Astrocyte of the cerebellum (primary cell): ENCODE measurements around the gene USP25.

Experiments
- DNase-seq: peaks from one replicate; pipeline ENCODE4 v3.0.0-alpha.2; 2011; ENCODE audit warnings: low read depth
- H3K4me3 ChIP-seq: 2 replicates; pipeline ENCODE4 v1.5.1; 2011; ENCODE audit warnings: mild to moderate bottlenecking, low read depth, low read length, moderate library complexity
- in situ Hi-C: cut with HindIII; loops from 2 replicates; pipeline ENCODE4 v1.10.0; 2017; ENCODE audit warnings: low sequenced_read_pairs
- TF ChIP-seq, protein P1 (sequence below): IDR thresholded peaks from 2 replicates; pipeline ENCODE4 v1.5.1; 2012; ENCODE audit warnings: low read length, low read depth, moderate library complexity, mild to moderate bottlenecking; ENCODE audit errors: missing control alignments

Gene USP25

GRCh38 chr21:15839026-15839425 lies 109.2 kb downstream of the USP25 start:
- peak; percentile 26 for DNase-seq
- TF ChIP-seq, protein P1, sequence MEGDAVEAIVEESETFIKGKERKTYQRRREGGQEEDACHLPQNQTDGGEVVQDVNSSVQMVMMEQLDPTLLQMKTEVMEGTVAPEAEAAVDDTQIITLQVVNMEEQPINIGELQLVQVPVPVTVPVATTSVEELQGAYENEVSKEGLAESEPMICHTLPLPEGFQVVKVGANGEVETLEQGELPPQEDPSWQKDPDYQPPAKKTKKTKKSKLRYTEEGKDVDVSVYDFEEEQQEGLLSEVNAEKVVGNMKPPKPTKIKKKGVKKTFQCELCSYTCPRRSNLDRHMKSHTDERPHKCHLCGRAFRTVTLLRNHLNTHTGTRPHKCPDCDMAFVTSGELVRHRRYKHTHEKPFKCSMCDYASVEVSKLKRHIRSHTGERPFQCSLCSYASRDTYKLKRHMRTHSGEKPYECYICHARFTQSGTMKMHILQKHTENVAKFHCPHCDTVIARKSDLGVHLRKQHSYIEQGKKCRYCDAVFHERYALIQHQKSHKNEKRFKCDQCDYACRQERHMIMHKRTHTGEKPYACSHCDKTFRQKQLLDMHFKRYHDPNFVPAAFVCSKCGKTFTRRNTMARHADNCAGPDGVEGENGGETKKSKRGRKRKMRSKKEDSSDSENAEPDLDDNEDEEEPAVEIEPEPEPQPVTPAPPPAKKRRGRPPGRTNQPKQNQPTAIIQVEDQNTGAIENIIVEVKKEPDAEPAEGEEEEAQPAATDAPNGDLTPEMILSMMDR, result no peak
- in situ Hi-C loops, result no loop called here
- H3K4me3 ChIP-seq, result no peak overlapping the region

DNA sequence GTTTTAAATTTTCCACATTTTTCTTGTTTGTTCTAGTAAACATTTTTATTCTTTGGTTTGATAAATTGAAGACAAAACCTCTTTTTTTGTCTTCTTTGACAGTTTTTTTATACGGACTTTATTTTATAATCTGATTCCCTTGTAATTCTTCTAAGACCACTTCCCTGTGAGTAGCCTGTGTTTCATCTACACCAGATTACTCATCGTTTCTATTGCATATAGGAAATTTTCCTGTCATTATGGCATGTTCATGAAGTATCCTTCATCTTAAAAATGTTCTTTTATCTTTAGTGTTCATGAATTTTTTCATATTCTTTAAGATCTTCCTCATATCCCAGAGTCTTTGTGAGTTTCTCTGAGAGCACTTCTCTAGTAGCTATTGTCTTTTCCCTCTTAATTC lies 109.8 kb downstream of the USP25 start:
- in situ Hi-C loops, result no loop called here
- no peak for DNase-seq
- no peak overlapping the region for H3K4me3 ChIP-seq
- TF ChIP-seq, protein P1, result no peak

GRCh38 chr21:15840406-15840805 lies 110.6 kb downstream of the USP25 start:
- TF ChIP-seq, protein P1, result no peak
- in situ Hi-C loops, result no loop called here
- DNase-seq, result no peak
- H3K4me3 ChIP-seq, result no peak overlapping the region

- in situ Hi-C loops, result no loop called here
- no peak overlapping the region for H3K4me3 ChIP-seq
- peak; percentile 90 for DNase-seq
- TF ChIP-seq, protein P1, result no peak
Measured at GRCh38 chr21:15841856-15842564, 112.2 kb downstream of the USP25 start.

DNA sequence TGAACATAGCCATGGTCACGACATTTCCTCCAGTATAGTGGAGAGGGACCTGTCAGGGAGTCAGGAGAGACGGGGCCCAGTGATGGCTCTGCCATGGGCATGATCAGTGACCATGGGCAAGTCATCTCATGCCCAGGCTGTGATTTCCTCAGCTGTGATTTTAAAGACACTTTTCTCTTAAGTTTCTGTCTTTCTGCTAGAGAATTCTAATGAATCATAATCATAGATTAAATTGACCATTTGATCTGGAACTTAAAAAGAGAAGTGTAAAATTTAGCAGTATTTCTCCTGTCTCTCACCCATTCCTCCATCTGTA lies 112.7 kb downstream of the USP25 start:
- in situ Hi-C loops, result no loop called here
- no peak for DNase-seq
- TF ChIP-seq, protein P1, result no peak
- H3K4me3 ChIP-seq, result no peak overlapping the region

- no peak for DNase-seq
- no peak overlapping the region for H3K4me3 ChIP-seq
- in situ Hi-C loops, result no loop called here
- TF ChIP-seq, protein P1, result no peak
Measured at GRCh38 chr21:15843766-15844165, 114.0 kb downstream of the USP25 start.
